Thyroid gland (tissue), 4 donors: Measurements from ENCODE around the gene ZNF629. TPM values are rescaled to one million over a fixed set of nuclear protein-coding genes. Genes with fewer than 3 reads are reported as not detected.

ENCODE experiments used
- DNase-seq, 2 donors: peaks; one replicate each; pipeline ENCODE4 v3.0.0-alpha.2; 2019
- H3K27ac ChIP-seq, 3 donors: fragments of 200-600 bp; sonication (generic); 1 replicate in 2 of 3; 2 replicates in 1 of 3; pipeline ENCODE4 v1.5.1; 2016 to 2019; ENCODE audit warnings: mild to moderate bottlenecking in 1 of 3, moderate library complexity in 1 of 3
- H3K27me3 ChIP-seq: fragments of 200-600 bp; sonication (generic); one replicate; pipeline ENCODE4 v1.5.1; 2019
- H3K36me3 ChIP-seq, 2 donors: fragments of 200-600 bp; sonication (generic); one replicate each; pipeline ENCODE4 v1.5.1; 2016 to 2019
- H3K4me1 ChIP-seq, 2 donors: fragments of 200-600 bp; sonication (generic); one replicate each; pipeline ENCODE4 v1.5.1; 2017 to 2019
- H3K4me3 ChIP-seq, 3 donors: fragments of 200-600 bp; sonication (generic); replicated peaks in 1 of 3; 1 replicate in 2 of 3; 2 replicates in 1 of 3; pipeline ENCODE4 v1.5.1; 2016; ENCODE audit warnings: mild to moderate bottlenecking in 1 of 3
- H3K9me3 ChIP-seq: fragments of 200-600 bp; sonication (generic); one replicate; pipeline ENCODE4 v1.5.1; 2017
- CTCF ChIP-seq, 6 experiments: fragments of 200-600 bp in 3 of 6; fragments of 450-650 bp in 3 of 6; sonication (generic) in 3 of 6; IDR thresholded peaks; one replicate each; pipeline ENCODE4 v1.5.1; 2016 to 2019; ENCODE audit warnings: antibody characterized with exemption in 6 of 6, mild to moderate bottlenecking in 2 of 6, inconsistent platforms in 1 of 6, moderate library complexity in 1 of 6
- POLR2A ChIP-seq, 2 donors: fragments of 450-650 bp; IDR thresholded peaks; one replicate each; pipeline ENCODE4 v1.6.1; 2017; ENCODE audit warnings: antibody characterized with exemption in 2 of 2, mild to moderate bottlenecking in 2 of 2, moderate library complexity in 1 of 2
- WGBS, 2 donors: methylation state at CpG; one replicate each; pipeline ENCODE4 v1.1.5; 2017; 5-methylcytosine and 5-hydroxymethylcytosine counted together
- intact Hi-C: fragments of 100-400 bp; cut with DNase I; formaldehyde crosslinking; loops from one replicate; pipeline ENCODE4 v1.15.1; 2023
- total RNA-seq, 4 donors: library from RNA; depleted of rRNA; stranded (reverse); fragments of >200 nt; gene quantifications; one replicate each; pipeline ENCODE4 v1.2.3, GENCODE V29; 2016

ZNF629 gene
- total RNA-seq, 4 donors from 2014 or later = 14.5 to 26.7 (median 19.0) TPM

GRCh38 chr16:30750876-30751465 lies 36.0 kb downstream of the ZNF629 start:
- Histone ChIP-seq H3K27ac (no peak overlapping the region), H3K4me1 (peaks cover 3 to 4% of the 10 kb centered on the region in 2 donors), H3K27me3 (no peaks in the 10 kb centered on the region), H3K36me3 (peaks cover 17 to 25% of the 10 kb centered on the region in 2 donors), H3K9me3 (no peaks in the 10 kb centered on the region), H3K4me3 (no peak overlapping the region)
- intact Hi-C loops = no loop called here
- 89 to 94% methylated on average over 18 to 20 of the region's 20 CpGs for WGBS, 2 donors
- DNase-seq = no peak
- TF ChIP-seq CTCF (IDR thresholded peaks at IDR 0.05) (no peak), POLR2A (IDR thresholded peaks at IDR 0.05) (no peak)

- Histone ChIP-seq H3K27ac (no peak overlapping the region), H3K4me3 (no peak overlapping the region), H3K9me3 (no peaks in the 10 kb centered on the region), H3K27me3 (no peaks in the 10 kb centered on the region), H3K4me1 (peaks cover 3 to 4% of the 10 kb centered on the region in 2 donors), H3K36me3 (peaks cover 17 to 25% of the 10 kb centered on the region in 2 donors)
- 87 to 92% methylated on average over 4 of the region's 4 CpGs for WGBS, 2 donors
- intact Hi-C loops = no loop called here
- TF ChIP-seq CTCF (IDR thresholded peaks at IDR 0.05) = no peak
- no peak for TF ChIP-seq POLR2A (IDR thresholded peaks at IDR 0.05)
- no peak for DNase-seq
Measured at GRCh38 chr16:30750201-30750600, 36.8 kb downstream of the ZNF629 start.

GRCh38 chr16:30748634-30749445 lies 38.2 kb downstream of the ZNF629 start:
- no peaks in the 10 kb centered on the region for H3K9me3 ChIP-seq
- intact Hi-C loops = no loop called here
- no peaks in the 10 kb centered on the region for H3K27me3 ChIP-seq
- peak; percentile 39 to 45 for DNase-seq
- H3K4me1 ChIP-seq = peaks cover 3 to 4% of the 10 kb centered on the region in 2 donors
- peak overlapping the region in 2 of 3 donors; percentile 9 to 65 for H3K27ac ChIP-seq
- no peak for TF ChIP-seq CTCF (IDR thresholded peaks at IDR 0.05)
- TF ChIP-seq POLR2A (IDR thresholded peaks at IDR 0.05) = no peak
- WGBS, 2 donors = 36 to 43% methylated on average over 12 of the region's 36 CpGs
- H3K4me3 ChIP-seq = peak overlapping the region; percentile 19 to 93 (median 58)
- H3K36me3 ChIP-seq = peaks cover 19 to 20% of the 10 kb centered on the region in 2 donors

GRCh38 chr16:30747799-30748633 lies 39.0 kb downstream of the ZNF629 start, which contains the start of gene PHKG2:
Gene PHKG2 (plus strand): TSS chr16:30748425. CDS start chr16:30748821, 396 bp downstream.
- intact Hi-C loops = no loop called here
- Histone ChIP-seq H3K27me3 (no peaks in the 10 kb centered on the region), H3K27ac (peak within 1 kb of the TSS; percentile 9 to 65 (median 51)), H3K9me3 (no peaks in the 10 kb centered on the region), H3K4me3 (peak within 1 kb of the TSS; percentile 33 to 93 (median 58)), H3K36me3 (peaks cover 12 to 15% of the 10 kb centered on the region in 2 donors), H3K4me1 (peaks cover 3 to 4% of the 10 kb centered on the region in 2 donors)
- TF ChIP-seq CTCF (IDR thresholded peaks at IDR 0.05) (no peak), POLR2A (IDR thresholded peaks at IDR 0.05) (peak in 1 of 2 donors; percentile 76)
- DNase-seq = peak; percentile 100
- WGBS, 2 donors = 5 to 7% methylated on average over 27 to 43 of the region's 60 CpGs
